Endodermal cell (in vitro differentiated cells): Measurements from ENCODE around the gene LRP4. TPM values are rescaled to one million over a fixed set of nuclear protein-coding genes. Genes with fewer than 3 reads are reported as not detected.
A peak's percentile ranks its signal among the peaks of the same experiment; 100 is the strongest.

Experiments used
- DNase-seq: peaks from one replicate; pipeline ENCODE4 v3.0.0-alpha.2; 2017
- H3K27ac ChIP-seq: 2 replicates; pipeline ENCODE4 v1.5.1; 2013; ENCODE audit warnings: mild to moderate bottlenecking, low read depth, low read length, moderate library complexity
- H3K27me3 ChIP-seq: 2 replicates; pipeline ENCODE4 v1.6.1; 2013; ENCODE audit warnings: mild to moderate bottlenecking, low read length, moderate library complexity; ENCODE audit not compliant: insufficient read depth, control insufficient read depth, poor library complexity, severe bottlenecking
- H3K36me3 ChIP-seq: 2 replicates; pipeline ENCODE4 v1.7.0; 2013; ENCODE audit warnings: mild to moderate bottlenecking, low read length, moderate library complexity; ENCODE audit not compliant: control insufficient read depth, insufficient read depth
- H3K4me1 ChIP-seq: one replicate; pipeline ENCODE4 v1.7.0; 2013; ENCODE audit warnings: low read length; ENCODE audit not compliant: control insufficient read depth, insufficient read depth
- H3K4me3 ChIP-seq: 2 replicates; pipeline ENCODE4 v1.5.1; 2013; ENCODE audit warnings: mild to moderate bottlenecking, low read length, moderate library complexity
- H3K9ac ChIP-seq: 2 replicates; pipeline ENCODE4 v1.6.1; 2013; ENCODE audit warnings: mild to moderate bottlenecking, low read length, moderate library complexity; ENCODE audit not compliant: poor library complexity, severe bottlenecking; ENCODE audit errors: extremely low read depth
- H3K9me3 ChIP-seq: 2 replicates; pipeline ENCODE4 v1.6.1; 2013; ENCODE audit warnings: mild to moderate bottlenecking, low read length, moderate library complexity; ENCODE audit not compliant: control insufficient read depth
- H3K27ac Mint-ChIP-seq: 2 replicates; pipeline ENCODE4 v1.8.0; 2020; ENCODE audit warnings: mixed read lengths
- H3K27me3 Mint-ChIP-seq: 2 replicates; pipeline ENCODE4 v1.8.0; 2021; ENCODE audit warnings: mild to moderate bottlenecking, mixed read lengths; ENCODE audit not compliant: insufficient read depth
- H3K36me3 Mint-ChIP-seq: 2 replicates; pipeline ENCODE4 v1.8.0; 2020; ENCODE audit warnings: low read depth, mixed read lengths
- H3K4me1 Mint-ChIP-seq: 2 replicates; pipeline ENCODE4 v1.8.0; 2020; ENCODE audit warnings: mixed read lengths
- H3K4me3 Mint-ChIP-seq: 2 replicates; pipeline ENCODE4 v1.8.0; 2020; ENCODE audit warnings: mild to moderate bottlenecking, moderate library complexity, mixed read lengths
- H3K9me3 Mint-ChIP-seq: 2 replicates; pipeline ENCODE4 v1.8.0; 2020; ENCODE audit warnings: mild to moderate bottlenecking, mixed read lengths
- WGBS, 2 experiments: methylation state at CpG; one replicate each; pipeline versions ENCODE4 v1.1.5 to v1.1.7; 2013; ENCODE audit warnings: missing lambda C conversion rate in 2 of 2, mixed read lengths in 1 of 2; ENCODE audit not compliant: insufficient coverage in 1 of 2, insufficient read length in 1 of 2; 5-methylcytosine and 5-hydroxymethylcytosine counted together
- total RNA-seq, 2 donors: library from RNA; stranded (reverse); fragmentation: NEBNext Ultra II Directional in 1 of 2; extraction: Animal tissue kit (Norgen Biotek cat#: 25700) in 1 of 2; gene quantifications; 2 replicates in 1 of 2; 3 replicates in 1 of 2; pipeline ENCODE4 v1.2.1, GENCODE V29; 2021
- TF ChIP-seq, protein P1 (sequence below): fragments of 200-600 bp; sonication (generic); conservative IDR thresholded peaks from 2 replicates; pipeline ENCODE4 v1.5.0; 2021; ENCODE audit warnings: antibody characterized with exemption, mild to moderate bottlenecking

LRP4 gene
- total RNA-seq, 2 donors from 2014 or later = 12.6 to 13.6 TPM

DNA sequence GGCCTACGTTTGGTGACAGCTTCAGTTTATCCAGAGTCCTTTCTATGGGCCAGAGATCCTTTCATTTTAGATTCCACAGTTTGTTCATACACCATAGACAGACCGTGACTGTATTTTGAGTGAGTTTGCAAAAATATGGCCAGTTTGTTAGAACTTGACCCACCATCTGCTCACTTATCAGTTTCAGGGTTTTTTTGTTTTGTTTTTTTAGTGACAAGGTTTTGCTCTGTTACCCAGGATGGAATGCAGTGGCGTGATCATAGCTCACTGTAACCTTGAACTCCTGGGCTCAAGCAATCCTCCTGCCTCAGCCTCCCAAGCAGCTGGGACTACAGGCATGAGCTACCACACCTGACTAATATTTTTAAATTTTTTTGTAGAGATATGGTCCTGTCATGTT, 63.2 kb downstream of the LRP4 start:
- H3K36me3 ChIP-seq = peaks cover 6% of the 10 kb centered on the region
- WGBS, 2 experiments = 93 to 95% methylated on average over 3 of the region's 3 CpGs
- Mint-ChIP-seq H3K4me3 (no peak overlapping the region), H3K4me1 (no peaks in the 10 kb centered on the region), H3K27me3 (peaks cover 5% of the 10 kb centered on the region), H3K36me3 (peaks cover 4% of the 10 kb centered on the region), H3K27ac (no peak overlapping the region), H3K9me3 (peaks cover 15% of the 10 kb centered on the region)
- no peak overlapping the region for H3K4me3 ChIP-seq
- no peaks in the 10 kb centered on the region for H3K4me1 ChIP-seq
- TF ChIP-seq, protein P1, sequence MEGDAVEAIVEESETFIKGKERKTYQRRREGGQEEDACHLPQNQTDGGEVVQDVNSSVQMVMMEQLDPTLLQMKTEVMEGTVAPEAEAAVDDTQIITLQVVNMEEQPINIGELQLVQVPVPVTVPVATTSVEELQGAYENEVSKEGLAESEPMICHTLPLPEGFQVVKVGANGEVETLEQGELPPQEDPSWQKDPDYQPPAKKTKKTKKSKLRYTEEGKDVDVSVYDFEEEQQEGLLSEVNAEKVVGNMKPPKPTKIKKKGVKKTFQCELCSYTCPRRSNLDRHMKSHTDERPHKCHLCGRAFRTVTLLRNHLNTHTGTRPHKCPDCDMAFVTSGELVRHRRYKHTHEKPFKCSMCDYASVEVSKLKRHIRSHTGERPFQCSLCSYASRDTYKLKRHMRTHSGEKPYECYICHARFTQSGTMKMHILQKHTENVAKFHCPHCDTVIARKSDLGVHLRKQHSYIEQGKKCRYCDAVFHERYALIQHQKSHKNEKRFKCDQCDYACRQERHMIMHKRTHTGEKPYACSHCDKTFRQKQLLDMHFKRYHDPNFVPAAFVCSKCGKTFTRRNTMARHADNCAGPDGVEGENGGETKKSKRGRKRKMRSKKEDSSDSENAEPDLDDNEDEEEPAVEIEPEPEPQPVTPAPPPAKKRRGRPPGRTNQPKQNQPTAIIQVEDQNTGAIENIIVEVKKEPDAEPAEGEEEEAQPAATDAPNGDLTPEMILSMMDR = no peak
- H3K9ac ChIP-seq = no peak overlapping the region
- DNase-seq = no peak
- no peak overlapping the region for H3K27ac ChIP-seq
- peaks cover 23% of the 10 kb centered on the region for H3K9me3 ChIP-seq
- peaks cover 15% of the 10 kb centered on the region for H3K27me3 ChIP-seq

DNA sequence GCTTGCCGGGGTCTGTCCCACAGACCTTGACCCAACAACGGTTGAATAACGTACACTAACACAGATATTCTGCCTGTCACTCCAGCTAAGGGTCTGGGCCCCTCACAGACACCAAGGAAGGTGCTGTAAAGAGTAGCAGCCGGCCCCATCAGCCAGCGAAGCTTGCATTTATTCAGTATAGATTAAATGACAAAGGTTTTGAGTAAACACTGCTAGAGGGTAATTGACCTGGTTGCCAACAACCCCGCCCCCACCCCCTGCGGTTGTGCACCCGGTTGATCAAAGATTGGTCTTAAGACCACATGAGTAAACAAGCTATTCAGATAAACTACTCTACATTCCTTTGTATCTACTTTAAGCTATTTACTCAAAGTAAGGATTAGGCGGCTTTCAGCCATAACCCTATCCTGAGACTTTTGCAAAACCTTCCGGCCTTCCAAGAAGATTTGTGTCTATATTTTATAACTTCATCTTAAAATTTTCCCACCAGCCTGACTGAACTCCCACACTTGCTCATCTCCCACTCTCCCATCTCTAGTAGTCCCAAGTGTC, 67.4 kb downstream of the LRP4 start:
- Mint-ChIP-seq H3K9me3 (peaks cover 28% of the 10 kb centered on the region), H3K27me3 (peaks cover 25% of the 10 kb centered on the region), H3K36me3 (peaks cover 9% of the 10 kb centered on the region), H3K27ac (no peak overlapping the region), H3K4me3 (no peak overlapping the region), H3K4me1 (no peaks in the 10 kb centered on the region)
- peak; percentile 86 for DNase-seq
- 52 to 79% methylated on average over 6 to 10 of the region's 10 CpGs for WGBS, 2 experiments
- no peak overlapping the region for H3K27ac ChIP-seq
- no peaks in the 10 kb centered on the region for H3K4me1 ChIP-seq
- H3K27me3 ChIP-seq = peaks cover 15% of the 10 kb centered on the region
- no peak overlapping the region for H3K9ac ChIP-seq
- no peaks in the 10 kb centered on the region for H3K36me3 ChIP-seq
- H3K9me3 ChIP-seq = peaks cover 40% of the 10 kb centered on the region
- H3K4me3 ChIP-seq = peak overlapping the region; percentile 71
- TF ChIP-seq, protein P1 = no peak

DNA sequence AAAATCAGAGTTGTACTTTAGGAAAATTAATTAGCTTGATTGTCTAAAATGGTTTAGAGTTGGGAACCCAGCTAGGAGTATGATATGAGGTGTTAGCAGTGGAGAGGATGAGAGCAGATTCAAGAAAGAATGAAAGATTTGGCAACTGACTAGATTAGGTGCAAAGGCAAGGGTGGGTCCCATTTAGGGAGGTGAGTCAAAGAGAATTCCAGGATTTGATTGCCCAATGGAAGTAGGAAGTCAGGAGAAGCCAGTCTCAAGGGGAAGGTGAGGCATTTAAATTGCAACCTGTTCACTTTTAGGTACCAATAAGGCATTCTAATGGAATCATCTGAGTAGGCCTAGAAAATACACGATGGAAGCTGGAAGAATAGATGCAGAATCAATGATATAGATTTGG, 68.7 kb downstream of the LRP4 start:
- peaks cover 15% of the 10 kb centered on the region for H3K27me3 ChIP-seq
- H3K36me3 Mint-ChIP-seq = peaks cover 9% of the 10 kb centered on the region
- H3K4me1 ChIP-seq = no peaks in the 10 kb centered on the region
- TF ChIP-seq, protein P1 = no peak
- 95 to 100% methylated on average over 1 of the region's 1 CpG for WGBS, 2 experiments
- peaks cover 5% of the 10 kb centered on the region for H3K4me1 Mint-ChIP-seq
- no peak overlapping the region for H3K4me3 Mint-ChIP-seq
- H3K27ac ChIP-seq = no peak overlapping the region
- peaks cover 28% of the 10 kb centered on the region for H3K9me3 Mint-ChIP-seq
- no peak overlapping the region for H3K27ac Mint-ChIP-seq
- peaks cover 25% of the 10 kb centered on the region for H3K27me3 Mint-ChIP-seq
- H3K4me3 ChIP-seq = peak overlapping the region; percentile 71
- no peaks in the 10 kb centered on the region for H3K36me3 ChIP-seq
- no peak overlapping the region for H3K9ac ChIP-seq
- peaks cover 40% of the 10 kb centered on the region for H3K9me3 ChIP-seq
- no peak for DNase-seq
